CD4-positive, alpha-beta memory T cell (primary cell): ENCODE results near the gene EML1. TPM values are rescaled to one million over a fixed set of nuclear protein-coding genes. Genes with fewer than 3 reads are reported as not detected.

Experiments
- CTCF ChIA-PET: fragments of 350-600 bp; sonication (Branson Sonifier 250); formaldehyde crosslinking; loops from one replicate; lab custom pipeline; 2021; ENCODE audit warnings: inconsistent platforms; ENCODE audit not compliant: partially characterized antibody; lab: Charles Lee
- POLR2A ChIA-PET: fragments of 350-600 bp; sonication (Branson Sonifier 250); formaldehyde crosslinking; loops from one replicate; lab custom pipeline; 2021; ENCODE audit not compliant: partially characterized antibody; lab: Charles Lee
- DNase-seq, 5 donors: peaks; one replicate each; pipeline versions ENCODE4 v3.0.0 to v3.0.0-alpha.2; 2020 to 2022; ENCODE audit warnings: mixed read lengths in 1 of 5
- H3K27ac ChIP-seq: one replicate; pipeline ENCODE4 v1.7.0; 2013; ENCODE audit warnings: low read depth, low read length
- H3K27me3 ChIP-seq: 2 replicates; pipeline ENCODE4 v1.7.0; 2013; ENCODE audit warnings: mild to moderate bottlenecking, low read length, moderate library complexity; ENCODE audit not compliant: insufficient read depth
- H3K36me3 ChIP-seq: 2 replicates; pipeline ENCODE4 v1.7.0; 2013; ENCODE audit warnings: mild to moderate bottlenecking, low read length, moderate library complexity; ENCODE audit not compliant: insufficient read depth
- H3K4me1 ChIP-seq: 2 replicates; pipeline ENCODE4 v1.7.0; 2013; ENCODE audit warnings: mild to moderate bottlenecking, low read length, moderate library complexity; ENCODE audit not compliant: insufficient read depth
- H3K4me3 ChIP-seq, 2 donors: one replicate each; pipeline ENCODE4 v1.7.0; 2013; ENCODE audit warnings: low read length in 2 of 2, mild to moderate bottlenecking in 1 of 2
- H3K9me3 ChIP-seq, 2 donors: one replicate each; pipeline ENCODE4 v1.7.0; 2013; ENCODE audit warnings: low read length in 2 of 2, control low read depth in 1 of 2; ENCODE audit not compliant: control insufficient read depth in 1 of 2
- H3K27ac Mint-ChIP-seq, 7 donors: one replicate each; pipeline ENCODE4 v1.8.0; 2020 to 2021; ENCODE audit warnings: mixed read lengths in 7 of 7, mild to moderate bottlenecking in 6 of 7, inconsistent platforms in 3 of 7, moderate library complexity in 3 of 7
- H3K27me3 Mint-ChIP-seq, 2 donors: one replicate each; pipeline ENCODE4 v1.8.0; 2020 to 2021; ENCODE audit warnings: mixed read lengths in 2 of 2
- H3K36me3 Mint-ChIP-seq, 2 donors: one replicate each; pipeline ENCODE4 v1.8.0; 2020 to 2021; ENCODE audit warnings: mixed read lengths in 2 of 2, inconsistent platforms in 1 of 2, mild to moderate bottlenecking in 1 of 2
- H3K4me1 Mint-ChIP-seq, 4 donors: one replicate each; pipeline ENCODE4 v1.8.0; 2020 to 2021; ENCODE audit warnings: mixed read lengths in 4 of 4, mild to moderate bottlenecking in 1 of 4
- H3K4me3 Mint-ChIP-seq, 8 donors: one replicate each; pipeline ENCODE4 v1.8.0; 2020 to 2021; ENCODE audit warnings: mixed read lengths in 8 of 8, mild to moderate bottlenecking in 7 of 8, moderate library complexity in 6 of 8, inconsistent platforms in 3 of 8
- H3K9me3 Mint-ChIP-seq, 8 donors: one replicate each; pipeline ENCODE4 v1.8.0; 2020 to 2021; ENCODE audit warnings: mixed read lengths in 8 of 8, mild to moderate bottlenecking in 5 of 8, inconsistent platforms in 3 of 8, moderate library complexity in 1 of 8
- intact Hi-C: fragments of 100-400 bp; cut with micrococcal nuclease; formaldehyde crosslinking; loops from one replicate; pipeline ENCODE4 v1.15.1; 2023
- polyA plus RNA-seq, 2 donors: library from polyadenylated mRNA; unstranded; fragments of 300-500 nt; fragmentation: Illumina TruSeq; gene quantifications; one replicate each; pipeline ENCODE4 v1.2.3, GENCODE V29; 2021
- total RNA-seq, 2 experiments: library from RNA; stranded (reverse); gene quantifications; one replicate each; pipeline ENCODE4 v1.2.3, GENCODE V29; 2021

The EML1 gene
- total and polyA plus RNA-seq, 4 experiments from 2014 or later: 0.22 to 0.23 TPM; not detected in 2

- H3K36me3 Mint-ChIP-seq: peaks cover 0 to 4% of the 10 kb centered on the region in 2 donors
- POLR2A ChIA-PET: no interaction called here
- H3K27me3 Mint-ChIP-seq: peaks cover 30 to 37% of the 10 kb centered on the region in 2 donors
- Histone ChIP-seq H3K36me3 (no peaks in the 10 kb centered on the region), H3K4me3 (no peak overlapping the region), H3K27me3 (no peaks in the 10 kb centered on the region), H3K27ac (no peak overlapping the region), H3K4me1 (no peaks in the 10 kb centered on the region), H3K9me3 (no peaks in the 10 kb centered on the region)
- intact Hi-C loops: no loop called here
- H3K4me1 Mint-ChIP-seq: no peaks in the 10 kb centered on the region
- no peak for DNase-seq
- CTCF ChIA-PET: no interaction called here
- H3K9me3 Mint-ChIP-seq: peaks cover 0 to 28% (median 19%) of the 10 kb centered on the region in 8 donors
- no peak overlapping the region for H3K27ac Mint-ChIP-seq
- no peak overlapping the region for H3K4me3 Mint-ChIP-seq
Measured at GRCh38 chr14:99846808-99847207, 53.6 kb downstream of the EML1 start.

- no peak overlapping the region for H3K4me3 ChIP-seq
- H3K9me3 ChIP-seq: no peaks in the 10 kb centered on the region
- Mint-ChIP-seq H3K4me1 (no peaks in the 10 kb centered on the region), H3K4me3 (no peak overlapping the region), H3K9me3 (peaks cover 0 to 27% (median 16%) of the 10 kb centered on the region in 8 donors), H3K27me3 (peaks cover 24 to 26% of the 10 kb centered on the region in 2 donors), H3K36me3 (peaks cover 0 to 4% of the 10 kb centered on the region in 2 donors), H3K27ac (no peak overlapping the region)
- no peak for DNase-seq
- intact Hi-C loops: no loop called here
- H3K4me1 ChIP-seq: no peaks in the 10 kb centered on the region
- CTCF ChIA-PET: no interaction called here
- H3K36me3 ChIP-seq: no peaks in the 10 kb centered on the region
- no peak overlapping the region for H3K27ac ChIP-seq
- POLR2A ChIA-PET: no interaction called here
- H3K27me3 ChIP-seq: no peaks in the 10 kb centered on the region
Measured at GRCh38 chr14:99850709-99851108, 57.5 kb downstream of the EML1 start.

GRCh38 chr14:99852578-99852977 is 59.4 kb downstream of the EML1 start:
- Histone ChIP-seq H3K4me3 (no peak overlapping the region), H3K36me3 (no peaks in the 10 kb centered on the region), H3K27me3 (no peaks in the 10 kb centered on the region), H3K9me3 (no peaks in the 10 kb centered on the region), H3K4me1 (no peaks in the 10 kb centered on the region), H3K27ac (no peak overlapping the region)
- Mint-ChIP-seq H3K27me3 (peaks cover 25% of the 10 kb centered on the region in 2 donors), H3K4me1 (no peaks in the 10 kb centered on the region), H3K9me3 (peaks cover 0 to 12% (median 7%) of the 10 kb centered on the region in 8 donors), H3K27ac (no peak overlapping the region), H3K4me3 (no peak overlapping the region), H3K36me3 (no peaks in the 10 kb centered on the region)
- no peak for DNase-seq
- ChIA-PET CTCF (interaction anchor here (0.9 kb wide), 1 partner anchor 30 kb away, joined by 3 read pairs; no protein-coding TSS in a partner anchor), POLR2A (no interaction called here)
- intact Hi-C loops: no loop called here

DNA sequence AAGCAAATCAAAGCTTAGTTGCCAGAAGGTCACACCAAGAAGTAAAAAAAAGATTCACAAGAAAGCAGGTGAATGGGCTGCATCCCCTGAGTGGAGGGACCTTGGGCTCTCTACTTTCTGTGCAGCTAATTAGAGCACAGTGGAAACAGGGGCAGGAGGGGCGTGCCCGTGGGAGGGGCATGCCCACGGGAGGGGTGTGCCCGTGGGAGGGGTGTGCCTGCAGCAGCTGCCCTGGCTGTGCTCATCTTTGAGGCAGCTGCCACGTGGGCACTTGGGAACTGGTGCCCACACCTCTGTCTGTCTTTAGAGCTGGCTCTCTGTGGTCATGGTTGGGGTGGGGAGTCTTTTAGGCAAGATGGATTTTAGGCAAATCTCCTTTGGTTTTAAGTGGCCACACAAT is 60.0 kb downstream of the EML1 start:
- ChIA-PET POLR2A (no interaction called here), CTCF (interaction anchor here (0.9 kb wide), 1 partner anchor 31 kb away, joined by 3 read pairs; no protein-coding TSS in a partner anchor)
- H3K9me3 ChIP-seq: no peaks in the 10 kb centered on the region
- H3K27me3 Mint-ChIP-seq: peaks cover 25 to 26% of the 10 kb centered on the region in 2 donors
- intact Hi-C loops: no loop called here
- no peak overlapping the region for H3K4me3 Mint-ChIP-seq
- peaks cover 0 to 7% (median 2%) of the 10 kb centered on the region in 8 donors for H3K9me3 Mint-ChIP-seq
- no peak overlapping the region for H3K27ac ChIP-seq
- no peaks in the 10 kb centered on the region for H3K27me3 ChIP-seq
- no peaks in the 10 kb centered on the region for H3K36me3 Mint-ChIP-seq
- DNase-seq: no peak
- H3K4me1 Mint-ChIP-seq: no peaks in the 10 kb centered on the region
- H3K4me3 ChIP-seq: no peak overlapping the region
- no peak overlapping the region for H3K27ac Mint-ChIP-seq
- no peaks in the 10 kb centered on the region for H3K4me1 ChIP-seq
- no peaks in the 10 kb centered on the region for H3K36me3 ChIP-seq

- H3K4me1 Mint-ChIP-seq: no peaks in the 10 kb centered on the region
- intact Hi-C loops: no loop called here
- H3K36me3 Mint-ChIP-seq: no peaks in the 10 kb centered on the region
Measured at GRCh38 chr14:99854831-99855230, 61.6 kb downstream of the EML1 start.

GRCh38 chr14:99855271-99855670 is 62.1 kb downstream of the EML1 start:
- no peak overlapping the region for H3K4me3 ChIP-seq
- H3K27me3 ChIP-seq: no peaks in the 10 kb centered on the region
- intact Hi-C loops: no loop called here
- no peaks in the 10 kb centered on the region for H3K9me3 Mint-ChIP-seq
- H3K4me1 ChIP-seq: no peaks in the 10 kb centered on the region
- no peak for DNase-seq
- peaks cover 16 to 24% of the 10 kb centered on the region in 2 donors for H3K27me3 Mint-ChIP-seq
- no peaks in the 10 kb centered on the region for H3K4me1 Mint-ChIP-seq
- no peak overlapping the region for H3K27ac Mint-ChIP-seq
- H3K36me3 Mint-ChIP-seq: no peaks in the 10 kb centered on the region
- H3K9me3 ChIP-seq: no peaks in the 10 kb centered on the region
- CTCF ChIA-PET: no interaction called here
- POLR2A ChIA-PET: no interaction called here
- H3K27ac ChIP-seq: no peak overlapping the region
- H3K36me3 ChIP-seq: no peaks in the 10 kb centered on the region
- no peak overlapping the region for H3K4me3 Mint-ChIP-seq

More at GRCh38 chr14:99854831-99855230, 61.6 kb downstream of the EML1 start:
- Mint-ChIP-seq H3K27me3 (peaks cover 21 to 23% of the 10 kb centered on the region in 2 donors), H3K4me3 (no peak overlapping the region), H3K27ac (no peak overlapping the region), H3K9me3 (no peaks in the 10 kb centered on the region)
- ChIA-PET POLR2A (no interaction called here), CTCF (no interaction called here)
- Histone ChIP-seq H3K27me3 (no peaks in the 10 kb centered on the region), H3K4me3 (no peak overlapping the region), H3K27ac (no peak overlapping the region), H3K36me3 (no peaks in the 10 kb centered on the region), H3K9me3 (no peaks in the 10 kb centered on the region), H3K4me1 (no peaks in the 10 kb centered on the region)
- DNase-seq: no peak

- CTCF ChIA-PET: no interaction called here
- H3K27ac Mint-ChIP-seq: no peak overlapping the region
- no peaks in the 10 kb centered on the region for H3K9me3 Mint-ChIP-seq
- Histone ChIP-seq H3K9me3 (no peaks in the 10 kb centered on the region), H3K27me3 (no peaks in the 10 kb centered on the region), H3K27ac (no peak overlapping the region), H3K4me1 (no peaks in the 10 kb centered on the region), H3K4me3 (no peak overlapping the region), H3K36me3 (no peaks in the 10 kb centered on the region)
- H3K4me1 Mint-ChIP-seq: no peaks in the 10 kb centered on the region
- no peak for DNase-seq
- H3K36me3 Mint-ChIP-seq: no peaks in the 10 kb centered on the region
- peaks cover 9 to 13% of the 10 kb centered on the region in 2 donors for H3K27me3 Mint-ChIP-seq
- POLR2A ChIA-PET: no interaction called here
- intact Hi-C loops: no loop called here
- no peak overlapping the region for H3K4me3 Mint-ChIP-seq
Measured at GRCh38 chr14:99857551-99857950, 64.3 kb downstream of the EML1 start.

- Mint-ChIP-seq H3K27ac (no peak overlapping the region), H3K4me1 (no peaks in the 10 kb centered on the region), H3K27me3 (peaks cover 4 to 13% of the 10 kb centered on the region in 2 donors), H3K9me3 (no peaks in the 10 kb centered on the region), H3K4me3 (no peak overlapping the region), H3K36me3 (no peaks in the 10 kb centered on the region)
- intact Hi-C loops: no loop called here
- H3K4me3 ChIP-seq: no peak overlapping the region
- no peaks in the 10 kb centered on the region for H3K4me1 ChIP-seq
- no peaks in the 10 kb centered on the region for H3K36me3 ChIP-seq
- POLR2A ChIA-PET: no interaction called here
- H3K9me3 ChIP-seq: no peaks in the 10 kb centered on the region
- DNase-seq: no peak
- no peak overlapping the region for H3K27ac ChIP-seq
- no peaks in the 10 kb centered on the region for H3K27me3 ChIP-seq
- CTCF ChIA-PET: no interaction called here
Measured at GRCh38 chr14:99860219-99860618, 67.0 kb downstream of the EML1 start.
